H1 (cell line): ENCODE results near the gene NCOA1. TPM values are rescaled to one million over a fixed set of nuclear protein-coding genes. Genes with fewer than 3 reads are reported as not detected.

Experiments
- CTCF ChIA-PET: fragments of 300-600 bp; sonication (Branson Sonifier 250); formaldehyde crosslinking; loops from one replicate; lab custom pipeline; 2021; ENCODE audit not compliant: partially characterized antibody; lab: Charles Lee
- POLR2A ChIA-PET: fragments of 300-600 bp; sonication (Branson Sonifier 250); formaldehyde crosslinking; loops from one replicate; lab custom pipeline; 2021; ENCODE audit warnings: inconsistent platforms; ENCODE audit not compliant: partially characterized antibody; lab: Charles Lee
- DNase-seq, 2 experiments: peaks; one replicate each; pipeline versions ENCODE4 v3.0.0 to v3.0.0-alpha.2; 2010 to 2022; ENCODE audit warnings: low spot score in 2 of 2, low read depth in 1 of 2, mixed read lengths in 1 of 2
- FAIRE-seq: peaks from 2 replicates; lab custom pipeline; 2011; peaks lifted over from hg19 to GRCh38; lab: Jason Lieb, UNC
- H2AFZ ChIP-seq: 2 replicates; pipeline ENCODE4 v1.8.1; 2012; ENCODE audit warnings: low read length, inconsistent platforms
- H2AK5ac ChIP-seq: 2 replicates; pipeline ENCODE4 v1.6.1; 2013; ENCODE audit warnings: low read depth, low read length
- H2BK120ac ChIP-seq: replicated peaks from 2 replicates; pipeline ENCODE3; 2013; ENCODE audit warnings: low read depth, low read length, inconsistent platforms
- H2BK12ac ChIP-seq: 2 replicates; pipeline ENCODE4 v1.6.1; 2013; ENCODE audit warnings: low read depth, low read length
- H2BK15ac ChIP-seq: 2 replicates; pipeline ENCODE4 v1.6.1; 2013; ENCODE audit warnings: low read length
- H2BK20ac ChIP-seq: 2 replicates; pipeline ENCODE4 v1.6.1; 2013; ENCODE audit warnings: low read length
- H2BK5ac ChIP-seq: 2 replicates; pipeline ENCODE4 v1.6.1; 2013; ENCODE audit warnings: low read depth, low read length
- H3K14ac ChIP-seq: 2 replicates; pipeline ENCODE4 v1.6.1; 2013; ENCODE audit warnings: inconsistent platforms; ENCODE audit not compliant: insufficient read length
- H3K18ac ChIP-seq: 2 replicates; pipeline ENCODE4 v1.6.1; 2013; ENCODE audit warnings: low read length; ENCODE audit errors: extremely low read depth
- H3K23ac ChIP-seq: 2 replicates; pipeline ENCODE4 v1.6.1; 2013; ENCODE audit warnings: inconsistent platforms; ENCODE audit not compliant: insufficient read length
- H3K23me2 ChIP-seq: 2 replicates; pipeline ENCODE4 v1.6.1; 2013; ENCODE audit warnings: low read depth, low read length
- H3K27ac ChIP-seq: 2 replicates; pipeline ENCODE4 v1.6.1; 2011; ENCODE audit warnings: low read depth, low read length, inconsistent platforms
- H3K27me3 ChIP-seq, 4 experiments: replicated peaks in 1 of 4; 1 replicate in 1 of 4; 2 replicates in 3 of 4; pipeline versions ENCODE4 v1.6.1 to v1.8.1; 2011 to 2013; ENCODE audit warnings: low read length in 3 of 4, mild to moderate bottlenecking in 3 of 4, inconsistent platforms in 2 of 4, mixed read lengths in 2 of 4, moderate library complexity in 1 of 4; ENCODE audit not compliant: control insufficient read depth in 3 of 4, insufficient read depth in 3 of 4; ENCODE audit errors: extremely low read depth in 1 of 4
- H3K36me3 ChIP-seq, 4 experiments: 2 replicates each; pipeline versions ENCODE4 v1.6.1 to v1.8.1; 2011 to 2013; ENCODE audit warnings: mild to moderate bottlenecking in 4 of 4, low read length in 3 of 4, moderate library complexity in 2 of 4, control low read depth in 1 of 4, inconsistent platforms in 1 of 4; ENCODE audit not compliant: insufficient read depth in 4 of 4, control insufficient read depth in 2 of 4
- H3K4ac ChIP-seq: replicated peaks from 2 replicates; pipeline ENCODE3; 2013; ENCODE audit warnings: low read length, low read depth, mixed read lengths, inconsistent platforms; ENCODE audit not compliant: insufficient read length
- H3K4me1 ChIP-seq, 4 experiments: replicated peaks in 1 of 4; 1 replicate in 1 of 4; 2 replicates in 3 of 4; pipeline versions ENCODE4 v1.6.1 to v1.8.1; 2011 to 2013; ENCODE audit warnings: low read length in 3 of 4, inconsistent platforms in 2 of 4, mixed read lengths in 1 of 4; ENCODE audit not compliant: insufficient read depth in 4 of 4, control insufficient read depth in 3 of 4
- H3K4me2 ChIP-seq, 2 experiments: 2 replicates each; pipeline versions ENCODE4 v1.6.1 to v1.8.1; 2011 to 2013; ENCODE audit warnings: low read depth in 2 of 2, low read length in 2 of 2, control low read depth in 1 of 2, inconsistent platforms in 1 of 2, mild to moderate bottlenecking in 1 of 2; ENCODE audit not compliant: insufficient read depth in 1 of 2
- H3K4me3 ChIP-seq, 4 experiments: fragments of 200-600, 300-600 bp in 1 of 4; sonication (generic), shearing (Covaris generic), sonication (Bioruptor Twin) in 1 of 4; 2 replicates each; pipeline versions ENCODE4 v1.5.1 to v1.8.1; 2011 to 2016; ENCODE audit warnings: low read length in 4 of 4, low read depth in 3 of 4, control low read depth in 2 of 4, inconsistent platforms in 2 of 4, mild to moderate bottlenecking in 2 of 4, mixed read lengths in 1 of 4, moderate library complexity in 1 of 4; ENCODE audit not compliant: insufficient read depth in 2 of 4; ENCODE audit errors: extremely low read depth in 1 of 4
- H3K56ac ChIP-seq: replicated peaks from 2 replicates; pipeline ENCODE3; 2013; ENCODE audit warnings: low read depth, mild to moderate bottlenecking, mixed read lengths, low read length, inconsistent platforms; ENCODE audit not compliant: insufficient read length
- H3K79me1 ChIP-seq: 2 replicates; pipeline ENCODE4 v1.6.1; 2013; ENCODE audit warnings: low read depth, low read length, control low read depth
- H3K79me2 ChIP-seq, 2 experiments: 2 replicates each; pipeline versions ENCODE4 v1.6.1 to v1.8.1; 2012 to 2013; ENCODE audit warnings: low read length in 2 of 2, mild to moderate bottlenecking in 2 of 2, inconsistent platforms in 1 of 2; ENCODE audit not compliant: insufficient read depth in 2 of 2, control insufficient read depth in 1 of 2
- H3K9ac ChIP-seq, 4 experiments: replicated peaks in 1 of 4; 1 replicate in 1 of 4; 2 replicates in 3 of 4; pipeline versions ENCODE4 v1.6.1 to v1.8.1; 2011 to 2013; ENCODE audit warnings: low read depth in 3 of 4, low read length in 3 of 4, control low read depth in 2 of 4, mild to moderate bottlenecking in 2 of 4, moderate library complexity in 2 of 4, inconsistent platforms in 1 of 4; ENCODE audit errors: extremely low read depth in 1 of 4
- H3K9me3 ChIP-seq, 2 experiments: 2 replicates each; pipeline versions ENCODE4 v1.6.1 to v1.8.1; 2012 to 2013; ENCODE audit warnings: mild to moderate bottlenecking in 2 of 2, moderate library complexity in 2 of 2, control low read depth in 1 of 2, inconsistent platforms in 1 of 2, low read depth in 1 of 2, low read length in 1 of 2, mixed read lengths in 1 of 2; ENCODE audit not compliant: insufficient read depth in 2 of 2
- H4K20me1 ChIP-seq, 2 experiments: replicated peaks in 1 of 2; 2 replicates each; pipeline versions ENCODE3 to v1.8.1; 2011 to 2013; ENCODE audit warnings: inconsistent platforms in 2 of 2, low read length in 2 of 2, mild to moderate bottlenecking in 1 of 2; ENCODE audit not compliant: insufficient read depth in 2 of 2, control insufficient read depth in 1 of 2
- H4K5ac ChIP-seq: 2 replicates; pipeline ENCODE4 v1.6.1; 2013; ENCODE audit warnings: low read length, low read depth, mixed read lengths, inconsistent platforms; ENCODE audit not compliant: insufficient read length
- H4K8ac ChIP-seq: 2 replicates; pipeline ENCODE4 v1.8.0; 2013; ENCODE audit warnings: mild to moderate bottlenecking, moderate library complexity, low read length, inconsistent platforms; ENCODE audit not compliant: insufficient read depth; ENCODE audit errors: extremely low read depth
- H4K91ac ChIP-seq: replicated peaks from 2 replicates; pipeline ENCODE3; 2013; ENCODE audit warnings: low read length, mixed read lengths, inconsistent platforms; ENCODE audit not compliant: insufficient read length
- ATF3 ChIP-seq: IDR thresholded peaks from 2 replicates; pipeline ENCODE4 v1.6.1; 2011; ENCODE audit warnings: low read depth, mild to moderate bottlenecking, low read length; ENCODE audit not compliant: insufficient read depth
- BACH1 ChIP-seq: IDR thresholded peaks from 2 replicates; pipeline ENCODE4 v1.6.1; 2012; ENCODE audit warnings: low read length, improper control_type of control experiment
- CTBP2 ChIP-seq: IDR thresholded peaks from 2 replicates; pipeline ENCODE4 v1.7.0; 2011; ENCODE audit warnings: borderline replicate concordance, mild to moderate bottlenecking, moderate library complexity, mixed read lengths, low read length; ENCODE audit not compliant: insufficient read depth, insufficient read length
- NRF1 ChIP-seq: IDR thresholded peaks from 2 replicates; pipeline ENCODE4 v1.6.1; 2011; ENCODE audit warnings: mild to moderate bottlenecking, low read depth, low read length, improper control_type of control experiment
- SIX5 ChIP-seq: IDR thresholded peaks from 2 replicates; pipeline ENCODE4 v1.6.1; 2011; ENCODE audit warnings: mild to moderate bottlenecking, low read depth, low read length
- SP4 ChIP-seq: IDR thresholded peaks from 2 replicates; pipeline ENCODE4 v1.6.1; 2012; ENCODE audit warnings: low read length, inconsistent platforms
- WGBS, 2 experiments: shearing (Covaris generic) in 1 of 2; methylation state at CpG; one replicate each; pipeline versions ENCODE4 v1.1.6 to v1.1.7; 2013 to 2015; ENCODE audit warnings: low lambda C conversion rate in 2 of 2, mixed read lengths in 2 of 2, inconsistent platforms in 1 of 2, low coverage in 1 of 2, missing lambda C conversion rate in 1 of 2; ENCODE audit not compliant: insufficient replicate concordance in 2 of 2, insufficient coverage in 1 of 2, insufficient read length in 1 of 2; ENCODE audit errors: extremely low coverage in 1 of 2, missing lambda C conversion rate in 1 of 2; 5-methylcytosine and 5-hydroxymethylcytosine counted together
- polyA plus RNA-seq, 7 experiments: library from polyadenylated mRNA; depleted of rRNA in 3 of 7; stranded (reverse) in 5 of 7; unstranded in 2 of 7; fragments of >200 nt in 5 of 7; fragments of 200-250 nt in 2 of 7; gene quantifications; 1 replicate in 5 of 7; 2 replicates in 1 of 7; 4 replicates in 1 of 7; pipeline versions ENCODE4 v1.2.1 to v1.2.3, GENCODE V29; 2011 to 2013; ENCODE audit warnings: missing spikeins in 2 of 7, mixed read lengths in 2 of 7
- total RNA-seq: library from RNA; stranded (reverse); fragmentation: NEBNext Ultra II Directional; extraction: Animal tissue kit (Norgen Biotek cat#: 25700); gene quantifications from 2 replicates; pipeline ENCODE4 v1.2.1, GENCODE V29; 2021

The NCOA1 gene
- total and polyA plus RNA-seq, 2 of the 8 experiments (the other 6 are each of a cell fraction or from before 2014, with no cell fraction given), result 12.8 to 17.9 TPM

DNA sequence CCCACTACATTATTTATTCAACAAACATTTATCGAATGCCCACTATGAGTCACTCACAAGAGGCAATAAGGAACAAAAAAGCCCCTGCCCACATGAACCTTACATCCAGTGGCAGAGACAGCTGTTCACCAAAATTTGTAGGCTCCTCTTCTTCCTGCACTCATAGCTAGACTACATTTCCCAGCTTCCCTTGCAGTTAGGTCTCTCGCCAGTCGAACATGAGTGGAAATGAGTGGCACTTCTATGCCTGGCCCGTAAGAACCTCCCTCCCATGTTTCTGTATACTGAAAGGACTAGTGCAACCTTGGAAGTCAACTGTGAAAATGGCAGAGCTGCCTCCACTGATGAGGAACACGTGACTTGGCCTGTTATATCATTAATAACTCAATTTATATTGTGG lies 19.4 kb upstream of the NCOA1 start:
- no peaks in the 10 kb centered on the region; the same call in 1 of the 2 replicates for H3K23me2 ChIP-seq
- no peak overlapping the region for H2BK20ac ChIP-seq
- TF ChIP-seq SIX5 (peak; percentile 30; the same call in 1 of the 2 replicates), ATF3 (no peak), CTBP2 (no peak), NRF1 (no peak), SP4 (no peak), BACH1 (no peak)
- no peak overlapping the region for H2AK5ac ChIP-seq
- H3K9me3 ChIP-seq, result no peaks in the 10 kb centered on the region
- FAIRE-seq (no peak), DNase-seq (no peak)
- H3K4me3 ChIP-seq, result no peak overlapping the region
- no peak overlapping the region for H4K5ac ChIP-seq
- H3K18ac ChIP-seq, result no peak overlapping the region
- H2AFZ ChIP-seq, result no peak overlapping the region
- H3K56ac ChIP-seq, result no peak overlapping the region
- POLR2A ChIA-PET, result interaction anchor here (0.7 kb wide), 1 partner anchor 45 kb away, joined by 3 read pairs; no protein-coding TSS in a partner anchor
- no peaks in the 10 kb centered on the region for H4K20me1 ChIP-seq
- H3K23ac ChIP-seq, result no peak overlapping the region
- H3K27me3 ChIP-seq, result no peaks in the 10 kb centered on the region
- no peak overlapping the region for H2BK12ac ChIP-seq
- no peak overlapping the region for H3K4ac ChIP-seq
- WGBS, 2 experiments, result 85% methylated on average over 5 of the region's 5 CpGs; no CpG with 5 or more reads in 1 of the 2 experiments
- H3K36me3 ChIP-seq, result no peaks in the 10 kb centered on the region
- no peak overlapping the region for H4K91ac ChIP-seq
- H2BK5ac ChIP-seq, result no peak overlapping the region
- H3K27ac ChIP-seq, result no peak overlapping the region
- no peak overlapping the region for H3K9ac ChIP-seq
- no peak overlapping the region for H2BK15ac ChIP-seq
- no peak overlapping the region for H3K4me2 ChIP-seq
- no peaks in the 10 kb centered on the region; a peak in 1 of 7 replicates for H3K4me1 ChIP-seq
- CTCF ChIA-PET, result interaction anchor here (0.8 kb wide), 1 partner anchor 11 kb away, joined by 3 read pairs; no protein-coding TSS in a partner anchor
- no peak overlapping the region for H2BK120ac ChIP-seq
- no peaks in the 10 kb centered on the region for H3K79me1 ChIP-seq
- H4K8ac ChIP-seq, result no peak overlapping the region
- H3K14ac ChIP-seq, result no peak overlapping the region
- no peaks in the 10 kb centered on the region for H3K79me2 ChIP-seq
